GM18511 (cell line): ENCODE results near the gene HSPG2.

ENCODE experiments used
- ATAC-seq: cut with Tn5 transposase; IDR thresholded peaks from one replicate; pipeline ENCODE4 v1.9.1; 2021; ENCODE audit warnings: mild to moderate bottlenecking, moderate library complexity; ENCODE audit not compliant: unreplicated experiment

HSPG2 gene

GRCh38 chr1:21774835-21775549 lies 162.1 kb downstream of the HSPG2 start:
- no peak for ATAC-seq

- ATAC-seq: no peak
Observed at GRCh38 chr1:21773585-21773984, 163.5 kb downstream of the HSPG2 start.
